Measurements from ENCODE around the gene FAM168A.

Gene FAM168A

DNA sequence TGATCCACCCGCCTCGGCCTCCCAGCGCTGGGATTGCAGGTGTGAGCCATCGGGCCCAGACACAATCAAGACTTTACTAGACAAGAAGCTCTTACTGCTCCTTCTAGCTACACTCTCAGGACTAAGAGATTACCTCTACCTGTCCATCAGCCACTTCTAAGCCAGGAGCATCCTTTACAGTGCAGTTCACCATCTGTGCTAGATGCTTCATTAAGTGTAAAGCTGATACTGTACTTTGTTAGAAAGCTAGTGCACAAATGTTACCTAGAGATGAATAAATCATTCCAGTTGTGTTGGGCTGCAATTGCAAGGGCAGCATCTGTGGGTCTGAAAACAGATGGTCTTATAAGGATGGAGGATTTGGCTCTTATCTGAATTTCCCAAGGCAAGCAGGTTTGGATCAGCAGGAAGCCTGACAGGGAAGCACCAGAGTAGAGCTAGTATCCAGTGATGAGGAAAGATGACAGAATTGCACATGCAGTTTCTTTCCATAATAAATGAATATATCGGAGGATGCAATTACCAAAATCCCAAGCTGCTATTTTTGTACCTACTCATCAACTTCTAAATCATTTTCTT lies 58.3 kb downstream of the FAM168A start:
- Mint-ChIP-seq H3K4me1 (peaks cover 30% of the 10 kb centered on the region), H3K27ac (ENCODE audit: low read depth) (no peak overlapping the region), H3K9me3 (no peaks in the 10 kb centered on the region), H3K36me3 (ENCODE audit: insufficient read depth) (peaks cover 9% of the 10 kb centered on the region), H3K4me3 (no peak overlapping the region), H3K27me3 (no peaks in the 10 kb centered on the region)
- DNase-seq (ENCODE audit: low spot score in 2 of 2) (no peak), ATAC-seq (replicated peaks; ENCODE audit: extremely low read depth, poor library complexity, severe bottlenecking) (no peak)

DNA sequence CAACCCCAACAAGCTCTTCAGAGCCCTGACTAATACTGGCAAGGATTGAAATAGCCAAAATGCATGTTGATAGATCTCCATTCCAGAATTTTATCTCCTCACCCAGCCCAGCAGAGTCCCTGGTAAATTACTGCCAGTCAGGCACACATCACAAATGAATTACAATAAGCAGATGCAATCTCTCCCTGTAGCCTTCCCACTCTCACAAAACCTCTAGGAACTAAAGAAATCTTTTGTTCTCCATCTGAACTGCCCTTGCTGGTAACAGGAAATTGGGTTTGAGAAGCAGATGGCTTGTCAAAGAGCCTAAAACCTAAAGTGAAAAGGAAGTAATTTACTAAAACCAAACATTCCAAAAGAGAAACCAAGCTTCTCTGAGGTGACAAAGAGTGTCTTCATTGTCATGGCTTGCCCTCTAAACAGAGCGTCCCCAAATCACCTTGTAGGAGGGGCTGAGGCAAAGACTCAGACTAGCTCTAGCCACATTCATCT lies 59.5 kb downstream of the FAM168A start:
- ATAC-seq (replicated peaks; ENCODE audit: extremely low read depth, poor library complexity, severe bottlenecking) = peak; percentile 58
- Mint-ChIP-seq H3K27me3 (no peaks in the 10 kb centered on the region), H3K27ac (ENCODE audit: low read depth) (peak overlapping the region; percentile 63), H3K4me3 (no peak overlapping the region), H3K4me1 (peaks cover 30% of the 10 kb centered on the region), H3K9me3 (no peaks in the 10 kb centered on the region), H3K36me3 (ENCODE audit: insufficient read depth) (peaks cover 9% of the 10 kb centered on the region)
- no peak for DNase-seq (ENCODE audit: low spot score in 2 of 2)

DNA sequence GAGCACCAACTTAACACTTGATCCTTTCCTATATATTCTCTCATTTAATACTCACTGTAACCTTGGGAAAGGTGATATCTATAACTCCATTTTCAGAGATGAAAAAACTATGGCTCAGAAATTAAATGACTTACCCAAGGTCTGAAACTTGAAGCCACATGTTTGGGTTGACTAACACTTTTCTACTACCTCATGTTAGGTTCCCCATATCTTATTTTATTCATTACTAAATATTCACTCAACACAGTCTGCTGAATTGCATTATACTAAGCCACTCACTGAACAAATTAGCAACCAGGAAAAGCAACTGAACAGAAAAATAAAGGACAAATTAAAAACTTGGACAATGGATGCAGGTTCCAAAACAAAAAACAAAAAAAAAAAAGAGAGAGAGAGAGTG lies 59.9 kb downstream of the FAM168A start:
- Mint-ChIP-seq H3K36me3 (ENCODE audit: insufficient read depth) (peaks cover 9% of the 10 kb centered on the region), H3K4me1 (peaks cover 27% of the 10 kb centered on the region), H3K27ac (ENCODE audit: low read depth) (peak overlapping the region; percentile 63), H3K4me3 (no peak overlapping the region), H3K9me3 (no peaks in the 10 kb centered on the region), H3K27me3 (no peaks in the 10 kb centered on the region)
- DNase-seq (ENCODE audit: low spot score in 2 of 2) (no peak), ATAC-seq (replicated peaks; ENCODE audit: extremely low read depth, poor library complexity, severe bottlenecking) (no peak)

DNA sequence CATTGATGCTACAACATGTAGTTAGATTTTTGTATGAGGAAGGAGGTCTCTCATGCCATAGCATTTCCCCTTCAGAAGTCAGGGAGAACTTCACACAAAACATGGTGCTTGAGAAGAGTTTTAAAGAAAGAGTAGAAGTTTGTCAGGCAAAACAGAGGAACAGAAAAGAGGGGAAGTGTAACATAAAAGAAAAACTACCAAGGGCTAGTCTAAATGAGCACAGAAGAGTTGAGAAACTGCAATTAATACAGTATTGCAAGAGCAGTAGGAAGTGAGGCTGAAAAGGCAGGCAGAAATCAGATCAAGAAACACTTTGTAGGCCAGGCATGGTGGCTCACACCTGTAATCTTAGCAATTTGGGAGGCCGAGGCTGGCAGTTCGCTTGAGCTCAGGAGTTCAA lies 61.0 kb downstream of the FAM168A start:
- H3K27me3 Mint-ChIP-seq = no peaks in the 10 kb centered on the region
- peaks cover 5% of the 10 kb centered on the region for H3K36me3 Mint-ChIP-seq (ENCODE audit: insufficient read depth)
- peaks cover 19% of the 10 kb centered on the region for H3K4me1 Mint-ChIP-seq
- no peaks in the 10 kb centered on the region for H3K9me3 Mint-ChIP-seq
- no peak overlapping the region for H3K4me3 Mint-ChIP-seq
- H3K27ac Mint-ChIP-seq (ENCODE audit: low read depth) = no peak overlapping the region
- ATAC-seq (replicated peaks; ENCODE audit: extremely low read depth, poor library complexity, severe bottlenecking) = no peak
- no peak for DNase-seq (ENCODE audit: low spot score in 2 of 2)

DNA sequence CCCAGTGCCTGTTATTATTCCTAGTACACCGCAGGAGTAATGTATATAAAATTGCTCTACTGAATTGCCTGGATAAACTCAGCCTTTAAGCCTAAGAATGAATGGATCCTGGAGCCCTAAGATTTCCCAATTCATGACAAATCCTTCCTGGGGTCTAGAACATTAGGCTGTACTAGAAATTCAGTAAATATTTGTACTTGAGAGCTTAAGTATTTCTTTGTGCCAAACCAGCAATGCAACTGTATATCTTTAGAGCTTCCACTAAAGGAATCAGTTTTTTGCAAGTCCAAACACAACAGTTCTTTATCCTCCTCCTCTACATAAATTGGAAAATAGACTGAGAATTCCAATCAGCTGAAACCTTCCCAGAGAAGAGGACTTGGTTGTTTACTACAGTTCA lies 65.6 kb downstream of the FAM168A start:
- Mint-ChIP-seq H3K4me3 (no peak overlapping the region), H3K27ac (ENCODE audit: low read depth) (no peak overlapping the region), H3K9me3 (no peaks in the 10 kb centered on the region), H3K27me3 (no peaks in the 10 kb centered on the region), H3K4me1 (peaks cover 15% of the 10 kb centered on the region), H3K36me3 (ENCODE audit: insufficient read depth) (peaks cover 4% of the 10 kb centered on the region)
- ATAC-seq (replicated peaks; ENCODE audit: extremely low read depth, poor library complexity, severe bottlenecking) (no peak), DNase-seq (ENCODE audit: low spot score in 2 of 2) (no peak)

DNA sequence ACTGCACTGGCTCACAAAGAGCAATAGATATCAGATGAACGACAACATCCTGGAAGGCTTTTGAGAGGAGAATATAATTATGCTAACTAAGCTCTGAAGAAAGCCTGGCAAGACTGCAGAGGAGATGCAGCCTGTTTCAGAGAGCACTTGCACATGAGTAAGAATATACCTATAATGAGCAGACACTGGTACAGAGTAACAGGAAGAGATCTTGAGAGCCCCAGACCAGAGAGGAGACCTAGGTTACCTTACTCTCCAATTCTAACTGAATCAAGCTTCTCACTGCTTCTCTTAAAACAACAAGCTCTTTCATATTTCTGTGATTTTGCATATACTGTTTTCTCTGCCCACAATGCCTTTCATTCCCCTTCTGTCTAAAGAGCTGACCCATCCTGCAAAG lies 66.5 kb downstream of the FAM168A start:
- H3K4me3 Mint-ChIP-seq = no peak overlapping the region
- peaks cover 15% of the 10 kb centered on the region for H3K4me1 Mint-ChIP-seq
- no peaks in the 10 kb centered on the region for H3K9me3 Mint-ChIP-seq
- peaks cover 3% of the 10 kb centered on the region for H3K36me3 Mint-ChIP-seq (ENCODE audit: insufficient read depth)
- DNase-seq (ENCODE audit: low spot score in 2 of 2) = no peak
- no peak overlapping the region for H3K27ac Mint-ChIP-seq (ENCODE audit: low read depth)
- no peaks in the 10 kb centered on the region for H3K27me3 Mint-ChIP-seq
- ATAC-seq (replicated peaks; ENCODE audit: extremely low read depth, poor library complexity, severe bottlenecking) = no peak

DNA sequence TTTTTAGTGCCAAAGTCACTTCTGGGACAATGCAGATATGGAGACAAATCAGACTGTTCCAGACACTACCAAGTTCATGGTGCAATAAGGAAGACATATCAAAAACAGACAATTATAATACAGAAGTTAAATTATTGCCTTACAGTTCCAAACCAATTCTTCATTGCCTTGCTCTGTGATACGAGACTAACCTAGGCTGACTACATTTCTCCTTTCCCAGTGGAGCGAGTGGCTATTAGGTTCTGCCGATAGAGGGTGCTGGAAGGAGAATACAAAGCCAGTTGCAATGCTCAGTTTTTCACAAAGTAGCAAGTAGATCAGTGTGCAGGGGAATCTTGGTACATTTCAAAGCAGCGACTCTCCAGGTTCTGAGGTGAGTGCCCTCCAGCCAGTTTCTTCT lies 67.8 kb downstream of the FAM168A start:
- no peaks in the 10 kb centered on the region for H3K9me3 Mint-ChIP-seq
- no peak for ATAC-seq (replicated peaks; ENCODE audit: extremely low read depth, poor library complexity, severe bottlenecking)
- H3K27me3 Mint-ChIP-seq = no peaks in the 10 kb centered on the region
- peaks cover 1% of the 10 kb centered on the region for H3K36me3 Mint-ChIP-seq (ENCODE audit: insufficient read depth)
- no peak overlapping the region for H3K4me3 Mint-ChIP-seq
- H3K4me1 Mint-ChIP-seq = peaks cover 15% of the 10 kb centered on the region
- no peak for DNase-seq (ENCODE audit: low spot score in 2 of 2)
- no peak overlapping the region for H3K27ac Mint-ChIP-seq (ENCODE audit: low read depth)

DNA sequence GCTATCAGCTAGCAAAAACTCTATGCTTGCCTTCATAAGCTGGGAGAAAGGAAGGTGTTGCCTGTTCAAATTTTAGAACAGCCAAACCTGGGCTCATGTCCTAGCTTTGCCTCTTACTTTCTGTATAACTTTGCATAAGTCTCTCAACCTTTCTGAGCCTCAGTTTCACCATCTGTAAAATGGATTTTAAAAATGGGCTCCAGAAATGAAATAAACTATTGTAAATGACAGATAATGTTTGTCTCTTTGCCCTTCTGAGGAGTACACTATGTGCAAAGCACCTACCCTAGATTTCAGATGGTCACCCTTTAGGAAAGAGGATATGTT lies 68.7 kb downstream of the FAM168A start:
- H3K4me1 Mint-ChIP-seq = peaks cover 15% of the 10 kb centered on the region
- ATAC-seq (replicated peaks; ENCODE audit: extremely low read depth, poor library complexity, severe bottlenecking) (no peak), DNase-seq (ENCODE audit: low spot score in 2 of 2) (no peak)
- no peaks in the 10 kb centered on the region for H3K9me3 Mint-ChIP-seq
- H3K36me3 Mint-ChIP-seq (ENCODE audit: insufficient read depth) = peaks cover 1% of the 10 kb centered on the region
- H3K4me3 Mint-ChIP-seq = no peak overlapping the region
- no peaks in the 10 kb centered on the region for H3K27me3 Mint-ChIP-seq
- H3K27ac Mint-ChIP-seq (ENCODE audit: low read depth) = no peak overlapping the region

DNA sequence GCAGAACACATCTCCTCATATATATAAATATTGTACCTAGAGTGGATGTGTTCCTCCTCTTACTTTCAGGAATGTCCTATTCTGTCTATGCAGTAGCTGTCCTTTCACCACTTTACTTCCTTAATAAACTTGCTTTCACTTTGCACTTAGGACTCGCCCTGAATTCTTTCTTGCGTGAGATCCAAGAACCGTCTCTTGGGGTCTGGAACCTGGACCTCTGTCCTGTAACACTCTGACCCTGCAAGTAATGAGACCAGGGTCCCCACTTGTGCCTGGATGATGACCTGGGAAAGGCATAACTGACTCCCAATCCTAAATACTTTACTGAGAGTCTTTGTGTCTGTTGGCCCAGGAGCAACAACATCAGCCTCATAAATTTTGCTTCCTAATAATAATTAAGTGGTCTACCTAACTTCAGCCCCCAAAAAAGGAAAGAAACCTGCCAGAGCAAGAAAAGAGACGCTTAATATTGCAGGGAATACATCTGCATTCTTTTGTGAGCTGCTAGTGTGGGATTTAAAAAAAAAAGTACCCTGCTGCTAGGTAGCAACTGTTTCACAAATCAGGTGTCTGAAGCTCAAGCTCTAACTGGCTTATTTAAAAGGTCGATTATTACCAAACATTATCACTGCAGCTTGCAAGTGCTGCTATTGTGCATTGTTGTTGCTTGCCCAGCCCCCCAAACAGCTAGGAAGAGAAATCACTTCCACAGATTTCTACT lies 69.3 kb downstream of the FAM168A start:
- ATAC-seq (replicated peaks; ENCODE audit: extremely low read depth, poor library complexity, severe bottlenecking) = no peak
- Mint-ChIP-seq H3K4me3 (no peak overlapping the region), H3K9me3 (no peaks in the 10 kb centered on the region), H3K36me3 (ENCODE audit: insufficient read depth) (peaks cover 1% of the 10 kb centered on the region), H3K27ac (ENCODE audit: low read depth) (no peak overlapping the region), H3K27me3 (no peaks in the 10 kb centered on the region), H3K4me1 (peaks cover 15% of the 10 kb centered on the region)
- no peak for DNase-seq (ENCODE audit: low spot score in 2 of 2)

DNA sequence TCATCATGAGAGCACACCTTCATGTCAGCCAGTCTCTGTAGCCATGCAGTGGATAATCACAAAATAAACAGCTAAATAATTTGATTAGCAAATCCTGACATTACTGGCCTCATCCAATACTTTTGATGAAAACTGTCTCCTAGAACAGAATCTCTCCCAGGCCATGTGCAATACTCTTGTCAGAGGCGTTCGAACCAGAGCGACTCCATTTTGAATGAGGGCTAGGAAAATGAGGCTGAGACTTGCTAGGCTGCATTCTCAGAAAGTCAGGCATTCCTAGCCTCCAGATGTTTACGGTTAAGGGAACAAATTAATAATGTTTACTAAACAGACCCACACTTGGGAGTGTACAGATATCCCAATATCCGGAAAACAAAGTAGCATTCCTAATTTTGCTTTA lies 69.9 kb downstream of the FAM168A start:
- Mint-ChIP-seq H3K36me3 (ENCODE audit: insufficient read depth) (peaks cover 1% of the 10 kb centered on the region), H3K27me3 (no peaks in the 10 kb centered on the region), H3K4me1 (peaks cover 15% of the 10 kb centered on the region), H3K9me3 (no peaks in the 10 kb centered on the region), H3K4me3 (no peak overlapping the region), H3K27ac (ENCODE audit: low read depth) (no peak overlapping the region)
- DNase-seq (ENCODE audit: low spot score in 2 of 2) = no peak
- ATAC-seq (replicated peaks; ENCODE audit: extremely low read depth, poor library complexity, severe bottlenecking) = no peak

DNA sequence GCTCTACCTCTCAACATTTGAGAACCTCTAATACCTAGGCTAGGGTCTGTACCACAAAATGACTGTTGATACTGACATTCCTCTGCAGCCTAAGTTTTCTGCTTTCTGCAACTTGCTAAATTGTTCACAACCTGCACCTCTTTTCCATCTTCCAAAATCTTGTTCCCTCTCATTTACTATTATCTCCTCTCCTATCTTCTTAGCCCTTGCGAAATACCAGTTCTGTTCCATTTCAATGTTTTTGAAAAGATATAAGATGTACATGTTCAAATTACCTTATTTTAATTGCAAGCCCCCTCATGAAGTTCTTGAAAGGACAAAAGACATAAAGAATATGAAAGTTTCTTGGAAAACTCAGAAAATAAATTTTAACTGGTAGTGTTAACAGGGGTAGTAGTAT lies 72.3 kb downstream of the FAM168A start:
- ATAC-seq (replicated peaks; ENCODE audit: extremely low read depth, poor library complexity, severe bottlenecking) (no peak), DNase-seq (ENCODE audit: low spot score in 2 of 2) (no peak)
- Mint-ChIP-seq H3K27me3 (no peaks in the 10 kb centered on the region), H3K27ac (ENCODE audit: low read depth) (no peak overlapping the region), H3K4me1 (peaks cover 16% of the 10 kb centered on the region), H3K9me3 (no peaks in the 10 kb centered on the region), H3K4me3 (no peak overlapping the region), H3K36me3 (ENCODE audit: insufficient read depth) (peaks cover 1% of the 10 kb centered on the region)

DNA sequence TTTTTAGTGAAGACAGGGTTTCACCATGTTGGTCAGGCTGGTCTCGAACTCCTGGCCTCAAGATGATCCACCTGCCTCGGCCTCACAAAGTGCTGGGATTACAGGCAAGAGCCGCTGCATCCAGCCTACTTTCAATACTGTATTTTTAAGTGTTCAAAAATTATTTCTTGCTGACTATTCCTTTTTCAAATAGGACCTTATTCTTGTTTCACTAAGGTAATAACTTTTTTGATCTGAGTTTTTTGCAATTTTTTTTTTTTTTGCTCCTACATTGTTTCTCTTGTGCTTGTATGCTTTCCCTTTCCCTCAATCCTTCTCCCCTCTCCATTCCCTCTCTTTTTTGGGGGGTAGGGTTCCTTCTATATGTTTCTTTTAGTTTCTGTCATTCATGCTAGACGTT lies 73.1 kb downstream of the FAM168A start:
- peaks cover 16% of the 10 kb centered on the region for H3K4me1 Mint-ChIP-seq
- ATAC-seq (replicated peaks; ENCODE audit: extremely low read depth, poor library complexity, severe bottlenecking) = no peak

DNA sequence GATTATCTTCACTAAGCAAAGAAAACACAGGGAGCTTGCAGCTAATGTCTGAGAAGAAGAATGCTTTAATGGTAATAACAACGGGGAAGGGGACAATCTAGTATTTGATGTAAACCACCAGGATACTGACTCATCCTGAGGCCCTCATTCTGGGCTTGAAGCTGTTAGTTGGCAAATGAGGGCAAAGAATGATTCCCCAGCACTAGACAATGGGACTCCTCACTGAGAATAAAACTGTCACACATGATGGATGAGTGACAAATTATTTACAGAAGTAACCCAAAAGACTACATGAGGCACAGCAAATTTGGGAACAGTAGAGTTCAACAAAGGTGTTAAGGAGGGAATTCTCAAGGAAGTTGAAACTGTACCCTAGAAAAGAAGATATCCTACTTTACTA lies 76.3 kb downstream of the FAM168A start:
- Mint-ChIP-seq H3K4me3 (no peak overlapping the region), H3K9me3 (no peaks in the 10 kb centered on the region), H3K36me3 (ENCODE audit: insufficient read depth) (no peaks in the 10 kb centered on the region), H3K27ac (ENCODE audit: low read depth) (peak overlapping the region; percentile 23), H3K4me1 (peaks cover 10% of the 10 kb centered on the region), H3K27me3 (no peaks in the 10 kb centered on the region)
- DNase-seq (ENCODE audit: low spot score in 2 of 2) = no peak
- no peak for ATAC-seq (replicated peaks; ENCODE audit: extremely low read depth, poor library complexity, severe bottlenecking)

More for the DNA sequence above, 73.1 kb downstream of the FAM168A start:
- Mint-ChIP-seq H3K4me3 (no peak overlapping the region), H3K36me3 (ENCODE audit: insufficient read depth) (peaks cover 1% of the 10 kb centered on the region), H3K9me3 (no peaks in the 10 kb centered on the region), H3K27ac (ENCODE audit: low read depth) (no peak overlapping the region), H3K27me3 (no peaks in the 10 kb centered on the region)
- DNase-seq (ENCODE audit: low spot score in 2 of 2) = no peak

Data from central memory CD8-positive, alpha-beta T cell (primary cell).